Thoracic aorta (tissue), 2 donors: ENCODE results near the gene ATP13A1. TPM values are rescaled to one million over a fixed set of nuclear protein-coding genes. Genes with fewer than 3 reads are reported as not detected.

Source experiments
- ATAC-seq: fragments of 150-250 bp; one replicate; pipeline ENCODE4 v1.8.0; 2017; ENCODE audit warnings: low read depth; ENCODE audit not compliant: insufficient number of reproducible peaks, low FRiP score
- DNase-seq: peaks from one replicate; pipeline ENCODE4 v3.0.0-alpha.2; 2020; ENCODE audit warnings: low spot score
- H3K27ac ChIP-seq, 2 donors: fragments of 200-600 bp; sonication (generic); 1 replicate in 1 of 2; 2 replicates in 1 of 2; pipeline ENCODE4 v1.5.1; 2016; ENCODE audit warnings: mild to moderate bottlenecking in 2 of 2, moderate library complexity in 2 of 2
- H3K27me3 ChIP-seq: fragments of 200-600 bp; sonication (generic); replicated peaks from 2 replicates; pipeline ENCODE4 v1.6.0; 2016; ENCODE audit warnings: mild to moderate bottlenecking; ENCODE audit not compliant: insufficient read depth
- H3K36me3 ChIP-seq: fragments of 200-600 bp; sonication (generic); one replicate; pipeline ENCODE4 v1.5.1; 2016
- H3K4me1 ChIP-seq, 2 donors: fragments of 200-600 bp; sonication (generic); 1 replicate in 1 of 2; 2 replicates in 1 of 2; pipeline versions ENCODE4 v1.5.1 to v1.6.0; 2016; ENCODE audit warnings: low read depth in 2 of 2, mild to moderate bottlenecking in 1 of 2; ENCODE audit not compliant: control insufficient read depth in 1 of 2
- H3K4me3 ChIP-seq: fragments of 200-600 bp; sonication (generic); 2 replicates; pipeline ENCODE4 v1.5.1; 2016; ENCODE audit warnings: mild to moderate bottlenecking
- H3K9me3 ChIP-seq: fragments of 200-600 bp; sonication (generic); 2 replicates; pipeline ENCODE4 v1.5.1; 2016
- CTCF ChIP-seq: fragments of 200-600 bp; sonication (generic); IDR thresholded peaks from one replicate; pipeline ENCODE4 v1.5.1; 2019; ENCODE audit warnings: antibody characterized with exemption
- total RNA-seq, 2 donors: library from RNA; depleted of rRNA; stranded (reverse); fragments of >200 nt; gene quantifications; one replicate each; pipeline versions ENCODE4 v1.1.0 to v1.2.3, GENCODE V29; 2016

Gene ATP13A1
- total RNA-seq, 2 donors from 2014 or later, result 95.0 to 150 TPM

GRCh38 chr19:19649155-19649554 is 14.3 kb downstream of the ATP13A1 start:
- ATAC-seq (no peak), DNase-seq (no peak)
- H3K27ac ChIP-seq, result no peak overlapping the region
- H3K27me3 ChIP-seq, result no peaks in the 10 kb centered on the region
- H3K9me3 ChIP-seq, result no peaks in the 10 kb centered on the region
- TF ChIP-seq CTCF, result no peak
- peaks cover 71% of the 10 kb centered on the region for H3K36me3 ChIP-seq
- H3K4me3 ChIP-seq, result no peak overlapping the region
- H3K4me1 ChIP-seq, result no peaks in the 10 kb centered on the region

- Histone ChIP-seq H3K4me3 (no peak overlapping the region), H3K36me3 (peaks cover 53% of the 10 kb centered on the region), H3K4me1 (peaks cover 0 to 6% of the 10 kb centered on the region in 2 donors), H3K9me3 (no peaks in the 10 kb centered on the region), H3K27ac (no peak overlapping the region), H3K27me3 (no peaks in the 10 kb centered on the region)
- DNase-seq, result no peak
- no peak for ATAC-seq
- no peak for TF ChIP-seq CTCF
Measured at GRCh38 chr19:19647037-19647835, 16.2 kb downstream of the ATP13A1 start.

GRCh38 chr19:19645233-19645870 is 18.1 kb downstream of the ATP13A1 start:
- no peaks in the 10 kb centered on the region for H3K9me3 ChIP-seq
- H3K27me3 ChIP-seq, result no peaks in the 10 kb centered on the region
- H3K4me3 ChIP-seq, result no peak overlapping the region
- DNase-seq (no peak), ATAC-seq (no peak)
- H3K27ac ChIP-seq, result no peak overlapping the region
- peaks cover 35% of the 10 kb centered on the region for H3K36me3 ChIP-seq
- H3K4me1 ChIP-seq, result peaks cover 0 to 6% of the 10 kb centered on the region in 2 donors
- TF ChIP-seq CTCF, result no peak

- Histone ChIP-seq H3K9me3 (no peaks in the 10 kb centered on the region), H3K4me1 (peaks cover 0 to 6% of the 10 kb centered on the region in 2 donors), H3K27ac (no peak overlapping the region), H3K4me3 (peak overlapping the region; percentile 82), H3K36me3 (peaks cover 23% of the 10 kb centered on the region), H3K27me3 (no peaks in the 10 kb centered on the region)
- DNase-seq (no peak), ATAC-seq (no peak)
- no peak for TF ChIP-seq CTCF
Measured at GRCh38 chr19:19644054-19644388, 19.5 kb downstream of the ATP13A1 start.

- ATAC-seq, result peak; percentile 53
- Histone ChIP-seq H3K4me3 (peak within 1 kb of the TSS; percentile 82), H3K27ac (peak within 1 kb of the TSS in 1 of 2 donors; percentile 40), H3K27me3 (no peaks in the 10 kb centered on the region), H3K36me3 (peaks cover 23% of the 10 kb centered on the region), H3K9me3 (no peaks in the 10 kb centered on the region), H3K4me1 (peaks cover 0 to 6% of the 10 kb centered on the region in 2 donors)
- TF ChIP-seq CTCF, result peak; percentile 88
- DNase-seq, result no peak
Measured at GRCh38 chr19:19643158-19644053, 20.1 kb downstream of the ATP13A1 start, which contains the start of gene GMIP. Gene GMIP, minus strand, starts transcription at chr19:19643657. Its CDS starts 128 bp downstream, at chr19:19643529.
